Chondrocyte (in vitro differentiated cells): ENCODE measurements around the gene WBP11. TPM values are rescaled to one million over a fixed set of nuclear protein-coding genes. Genes with fewer than 3 reads are reported as not detected.
A peak's percentile ranks its signal among the peaks of the same experiment; 100 is the strongest.

Source experiments
- DNase-seq: peaks from one replicate; pipeline ENCODE4 v3.0.0; 2021; ENCODE audit warnings: mixed read lengths, low spot score
- H3K27ac Mint-ChIP-seq: one replicate; pipeline ENCODE4 v1.8.0; 2021; ENCODE audit warnings: mild to moderate bottlenecking, moderate library complexity, mixed read lengths; ENCODE audit not compliant: unreplicated experiment
- H3K27me3 Mint-ChIP-seq: 2 replicates; pipeline ENCODE4 v1.8.0; 2021; ENCODE audit warnings: low read depth, mixed read lengths
- H3K36me3 Mint-ChIP-seq: 2 replicates; pipeline ENCODE4 v1.8.0; 2021; ENCODE audit warnings: low read depth, mixed read lengths
- H3K4me1 Mint-ChIP-seq: 2 replicates; pipeline ENCODE4 v1.8.0; 2021; ENCODE audit warnings: low read depth, mild to moderate bottlenecking, mixed read lengths
- H3K4me3 Mint-ChIP-seq: one replicate; pipeline ENCODE4 v1.8.0; 2021; ENCODE audit warnings: mild to moderate bottlenecking, moderate library complexity, mixed read lengths; ENCODE audit not compliant: unreplicated experiment
- H3K9me3 Mint-ChIP-seq: 2 replicates; pipeline ENCODE4 v1.8.0; 2021; ENCODE audit warnings: low read depth, mixed read lengths
- CTCF ChIP-seq: fragments of 200-600 bp; sonication (generic); IDR thresholded peaks from 2 replicates; pipeline ENCODE4 v1.5.0; 2021; ENCODE audit warnings: antibody characterized with exemption, mild to moderate bottlenecking, moderate library complexity
- total RNA-seq: library from RNA; stranded (reverse); gene quantifications from 3 replicates; pipeline ENCODE4 v1.2.1, GENCODE V29; 2021

WBP11 gene
- total RNA-seq, 1 donor from 2014 or later: 46.2 TPM

GRCh38 chr12:14774906-14775635 lies 28.2 kb downstream of the WBP11 start:
- Mint-ChIP-seq H3K4me3 (peak overlapping the region; percentile 98), H3K4me1 (peaks cover 53% of the 10 kb centered on the region), H3K27ac (peak overlapping the region; percentile 98)

DNA sequence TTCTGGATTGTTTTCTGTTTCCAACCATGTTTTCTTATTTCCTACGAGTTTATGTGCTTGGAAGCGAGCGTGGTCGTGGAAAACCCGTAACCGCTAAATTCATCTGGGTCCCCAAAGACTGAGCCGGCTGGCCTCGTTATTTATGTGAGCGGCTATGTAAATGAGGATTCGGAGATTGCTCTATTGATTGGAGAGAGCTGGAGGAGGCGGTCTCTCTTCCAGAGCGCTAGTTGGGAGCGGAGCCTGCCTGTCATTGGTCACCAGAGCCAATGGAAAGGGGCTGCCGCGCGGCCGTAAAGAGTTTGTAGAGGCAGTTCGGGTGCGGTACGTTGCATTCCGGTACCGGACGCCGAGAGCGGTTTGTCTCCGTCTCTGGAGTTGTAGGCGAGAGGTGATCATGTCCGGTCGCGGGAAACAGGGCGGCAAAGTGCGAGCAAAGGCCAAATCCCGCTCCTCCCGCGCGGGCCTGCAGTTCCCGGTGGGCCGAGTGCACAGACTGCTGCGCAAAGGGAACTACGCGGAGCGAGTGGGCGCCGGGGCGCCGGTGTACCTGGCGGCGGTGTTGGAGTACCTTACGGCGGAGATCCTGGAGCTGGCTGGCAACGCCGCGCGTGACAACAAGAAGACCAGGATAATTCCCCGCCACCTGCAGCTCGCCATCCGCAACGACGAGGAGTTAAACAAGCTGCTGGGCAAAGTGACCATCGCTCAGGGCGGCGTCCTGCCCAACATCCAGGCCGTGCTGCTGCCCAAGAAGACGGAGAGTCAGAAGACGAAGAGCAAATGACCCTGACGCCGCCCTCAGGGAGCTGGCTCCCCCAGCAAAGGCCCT lies 29.0 kb downstream of the WBP11 start:
- H3K9me3 Mint-ChIP-seq: no peaks in the 10 kb centered on the region
- H3K36me3 Mint-ChIP-seq: no peaks in the 10 kb centered on the region
- TF ChIP-seq CTCF: peak; percentile 40
- H3K4me1 Mint-ChIP-seq: peaks cover 51% of the 10 kb centered on the region
- DNase-seq: peak; percentile 96
- H3K4me3 Mint-ChIP-seq: peak overlapping the region; percentile 98
- H3K27me3 Mint-ChIP-seq: no peaks in the 10 kb centered on the region
- H3K27ac Mint-ChIP-seq: peak overlapping the region; percentile 98

More at GRCh38 chr12:14774906-14775635, 28.2 kb downstream of the WBP11 start:
- no peaks in the 10 kb centered on the region for H3K36me3 Mint-ChIP-seq
- DNase-seq: no peak
- no peaks in the 10 kb centered on the region for H3K9me3 Mint-ChIP-seq
- no peaks in the 10 kb centered on the region for H3K27me3 Mint-ChIP-seq
- no peak for TF ChIP-seq CTCF

DNA sequence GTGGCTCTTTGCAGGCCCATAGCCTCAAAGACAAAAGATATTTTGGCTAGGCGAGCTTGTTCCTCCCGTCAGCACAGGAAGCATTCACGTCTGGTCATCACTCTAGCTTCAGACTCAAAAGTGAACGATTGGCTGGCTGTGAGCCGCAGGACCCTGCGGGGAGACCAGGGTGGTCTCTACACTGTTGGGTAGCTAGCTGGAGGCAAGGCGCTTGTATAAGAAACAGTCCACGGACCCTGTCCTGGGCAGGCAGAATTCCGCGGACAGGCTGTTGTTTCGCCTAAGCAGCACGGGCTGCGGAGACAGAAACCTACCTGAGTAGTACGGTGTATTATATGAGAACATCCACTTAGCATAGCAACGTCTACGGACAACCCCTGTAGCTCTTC lies 29.6 kb downstream of the WBP11 start:
- peak overlapping the region; percentile 98 for H3K4me3 Mint-ChIP-seq
- H3K27ac Mint-ChIP-seq: peak overlapping the region; percentile 98
- no peaks in the 10 kb centered on the region for H3K36me3 Mint-ChIP-seq
- no peaks in the 10 kb centered on the region for H3K9me3 Mint-ChIP-seq
- TF ChIP-seq CTCF: no peak
- DNase-seq: no peak
- H3K4me1 Mint-ChIP-seq: peaks cover 57% of the 10 kb centered on the region
- H3K27me3 Mint-ChIP-seq: no peaks in the 10 kb centered on the region

DNA sequence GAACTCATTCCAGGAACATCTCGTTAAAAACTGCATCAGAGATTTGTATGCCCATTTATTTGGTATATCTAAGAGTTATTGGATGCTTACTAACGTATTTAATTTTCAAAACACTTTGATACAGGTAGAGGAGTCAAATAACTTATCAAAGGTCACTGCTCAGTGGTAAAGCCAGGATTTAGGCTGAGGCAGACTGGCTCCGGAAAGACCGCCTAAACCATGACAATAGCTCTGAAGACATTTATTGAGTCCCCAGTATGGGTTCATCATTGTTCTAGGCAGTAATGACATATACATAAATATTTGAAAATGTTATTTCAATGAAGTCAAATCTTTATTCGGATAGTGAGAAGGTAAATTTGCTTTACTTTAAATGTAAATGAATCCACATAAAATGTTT lies 30.3 kb downstream of the WBP11 start:
- no peak for DNase-seq
- Mint-ChIP-seq H3K27ac (no peak overlapping the region), H3K27me3 (no peaks in the 10 kb centered on the region), H3K9me3 (no peaks in the 10 kb centered on the region), H3K4me1 (peaks cover 65% of the 10 kb centered on the region), H3K4me3 (no peak overlapping the region), H3K36me3 (no peaks in the 10 kb centered on the region)
- no peak for TF ChIP-seq CTCF

GRCh38 chr12:14771651-14772137 lies 31.6 kb downstream of the WBP11 start:
- H3K27ac Mint-ChIP-seq: peak overlapping the region; percentile 37
- peaks cover 67% of the 10 kb centered on the region for H3K4me1 Mint-ChIP-seq
- H3K36me3 Mint-ChIP-seq: peaks cover 6% of the 10 kb centered on the region
- no peak for DNase-seq
- no peak for TF ChIP-seq CTCF
- no peaks in the 10 kb centered on the region for H3K27me3 Mint-ChIP-seq
- peak overlapping the region; percentile 3 for H3K4me3 Mint-ChIP-seq
- no peaks in the 10 kb centered on the region for H3K9me3 Mint-ChIP-seq
